Right lobe of liver (tissue), 6 donors: ENCODE data around the gene ALDH1A1. TPM values are rescaled to one million over a fixed set of nuclear protein-coding genes. Genes with fewer than 3 reads are reported as not detected.

Experiments
- ATAC-seq, 4 donors: fragments of 200-7000 bp; cut with Tn5 transposase; one replicate each; pipeline ENCODE4 v1.9.1; 2020; ENCODE audit warnings: mild to moderate bottlenecking in 4 of 4, moderate library complexity in 4 of 4
- DNase-seq, 3 donors: peaks; one replicate each; pipeline ENCODE4 v3.0.0-alpha.2; 2020
- H3K27ac ChIP-seq, 3 donors: fragments of 200-600 bp; one replicate each; pipeline ENCODE4 v1.8.0; 2022
- H3K27me3 ChIP-seq, 2 donors: fragments of 200-600 bp; one replicate each; pipeline ENCODE4 v1.8.0; 2022
- H3K36me3 ChIP-seq, 4 donors: fragments of 200-600 bp; sonication (generic) in 1 of 4; one replicate each; pipeline versions ENCODE4 v1.5.1 to v1.8.0; 2017 to 2022; ENCODE audit warnings: control low read depth in 1 of 4
- H3K4me1 ChIP-seq, 4 donors: fragments of 200-600 bp; sonication (generic) in 1 of 4; one replicate each; pipeline versions ENCODE4 v1.5.1 to v1.8.0; 2017 to 2022; ENCODE audit warnings: control low read depth in 1 of 4
- H3K4me3 ChIP-seq, 3 donors: fragments of 200-600 bp; one replicate each; pipeline ENCODE4 v1.8.0; 2022
- H3K9me3 ChIP-seq, 4 donors: fragments of 200-600 bp; sonication (generic) in 1 of 4; one replicate each; pipeline versions ENCODE4 v1.5.1 to v1.8.0; 2017 to 2022; ENCODE audit warnings: control low read depth in 1 of 4
- CTCF ChIP-seq, 4 donors: fragments of 200-600 bp in 3 of 4; fragments of 450-650 bp in 1 of 4; IDR thresholded peaks; one replicate each; pipeline versions ENCODE4 v1.5.1 to v1.8.0; 2016 to 2022; ENCODE audit warnings: antibody characterized with exemption in 4 of 4, mild to moderate bottlenecking in 2 of 4
- POLR2A ChIP-seq: fragments of 450-650 bp; IDR thresholded peaks from one replicate; pipeline ENCODE4 v1.6.1; 2017; ENCODE audit warnings: antibody characterized with exemption, mild to moderate bottlenecking
- WGBS: methylation state at CpG from one replicate; pipeline ENCODE4 v1.1.6; 2018; ENCODE audit warnings: low coverage, low lambda C conversion rate; ENCODE audit not compliant: insufficient coverage; ENCODE audit errors: missing lambda C conversion rate; 5-methylcytosine and 5-hydroxymethylcytosine counted together
- intact Hi-C, 2 donors: fragments of 100-400 bp; cut with DNase I; formaldehyde crosslinking; loops; one replicate each; pipeline versions ENCODE4 v1.11.2 to v1.14.1; 2022
- total RNA-seq, 6 experiments: library from RNA; depleted of rRNA in 2 of 6; stranded (reverse); fragments of >200 nt in 2 of 6; fragmentation: NEBNext Ultra II Directional in 3 of 6; extraction: Animal tissue kit (Norgen Biotek cat#: 25700) in 3 of 6; gene quantifications; one replicate each; pipeline versions ENCODE4 v1.1.0 to v1.2.4, GENCODE V29; 2016 to 2023
- donor health status: DM: no; HTN: yes; CAD: no.
- donor health status: DM: no; HTN: no; CAD: no.
- donor health status: DM: no; HTN: no; CAD: no.
- donor health status: DM: no; HTN: yes; CAD: no.
- donor health status: DM: no; HTN: yes; CAD: no.

ALDH1A1 gene
- total RNA-seq, 6 experiments from 2014 or later = 309 to 1,702 (median 521) TPM

GRCh38 chr9:72996684-72997314 is 43.9 kb upstream of the ALDH1A1 start:
- intact Hi-C loops = no loop called here
- no peak for DNase-seq
- no peaks in the 10 kb centered on the region for H3K27me3 ChIP-seq
- no peak for TF ChIP-seq POLR2A
- no peak for TF ChIP-seq CTCF (IDR thresholded peaks at IDR 0.05)
- H3K27ac ChIP-seq = peak overlapping the region; percentile 75 to 93 (median 91)
- H3K4me1 ChIP-seq = peaks cover 0 to 29% (median 0%) of the 10 kb centered on the region in 4 donors
- H3K36me3 ChIP-seq = no peaks in the 10 kb centered on the region
- no peaks in the 10 kb centered on the region for H3K9me3 ChIP-seq
- ATAC-seq = peak in 1 of 4 donors; percentile 13
- peak overlapping the region in 2 of 3 donors; percentile 27 to 39 for H3K4me3 ChIP-seq

DNA sequence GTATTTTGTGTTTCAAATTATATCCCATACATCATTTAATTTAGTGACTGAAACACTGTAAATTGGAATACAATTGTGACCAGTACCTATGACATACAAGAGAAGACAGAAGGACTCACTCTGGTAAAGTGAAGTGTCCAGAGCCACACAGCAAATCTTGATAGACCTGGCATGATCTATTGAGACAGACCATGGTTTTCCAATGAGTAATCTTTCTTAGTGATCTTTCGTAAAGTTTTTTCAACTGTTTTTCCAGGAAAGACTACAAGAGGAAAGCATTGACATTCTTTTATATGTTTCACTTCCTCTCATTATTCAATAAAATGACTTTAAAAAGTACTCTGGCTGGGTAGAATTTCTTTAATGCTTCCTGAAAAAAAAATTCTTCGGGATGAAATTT is 43.3 kb upstream of the ALDH1A1 start:
- H3K27me3 ChIP-seq = no peaks in the 10 kb centered on the region
- peak overlapping the region; percentile 75 to 93 (median 91) for H3K27ac ChIP-seq
- ATAC-seq (no peak), DNase-seq (no peak)
- WGBS = 38% methylated on average over 2 of the region's 2 CpGs
- no peak overlapping the region for H3K4me3 ChIP-seq
- H3K4me1 ChIP-seq = peaks cover 0 to 29% (median 0%) of the 10 kb centered on the region in 4 donors
- TF ChIP-seq CTCF (IDR thresholded peaks at IDR 0.05) (no peak), POLR2A (no peak)
- intact Hi-C loops = no loop called here
- H3K9me3 ChIP-seq = no peaks in the 10 kb centered on the region
- H3K36me3 ChIP-seq = no peaks in the 10 kb centered on the region

GRCh38 chr9:72995131-72996024 is 42.5 kb upstream of the ALDH1A1 start:
- intact Hi-C loops = no loop called here
- no peaks in the 10 kb centered on the region for H3K27me3 ChIP-seq
- H3K9me3 ChIP-seq = no peaks in the 10 kb centered on the region
- H3K4me1 ChIP-seq = peaks cover 0 to 34% (median 0%) of the 10 kb centered on the region in 4 donors
- no peak for TF ChIP-seq POLR2A
- TF ChIP-seq CTCF (IDR thresholded peaks at IDR 0.05) = no peak
- 74% methylated on average over 5 of the region's 5 CpGs for WGBS
- H3K27ac ChIP-seq = peak overlapping the region in 1 of 3 donors; percentile 91
- DNase-seq (no peak), ATAC-seq (no peak)
- no peaks in the 10 kb centered on the region for H3K36me3 ChIP-seq
- H3K4me3 ChIP-seq = no peak overlapping the region

GRCh38 chr9:72991772-72992171 is 38.9 kb upstream of the ALDH1A1 start:
- WGBS = 97% methylated on average over 2 of the region's 2 CpGs
- DNase-seq = no peak
- TF ChIP-seq CTCF (IDR thresholded peaks at IDR 0.05) = no peak
- TF ChIP-seq POLR2A = no peak

More at GRCh38 chr9:72991772-72992171, 38.9 kb upstream of the ALDH1A1 start:
- no peaks in the 10 kb centered on the region for H3K27me3 ChIP-seq
- H3K9me3 ChIP-seq = no peaks in the 10 kb centered on the region
- peaks cover 0 to 49% (median 4%) of the 10 kb centered on the region in 4 donors for H3K4me1 ChIP-seq
- no peaks in the 10 kb centered on the region for H3K36me3 ChIP-seq
- no peak overlapping the region for H3K4me3 ChIP-seq
- intact Hi-C loops = no loop called here
- no peak for ATAC-seq
- no peak overlapping the region for H3K27ac ChIP-seq
